GM18519 (cell line): ENCODE measurements around the gene SMYD3.
A peak's percentile ranks its signal among the peaks of the same experiment; 100 is the strongest.

Experiments
- ATAC-seq: cut with Tn5 transposase; IDR thresholded peaks from one replicate; pipeline ENCODE4 v1.9.1; 2021; ENCODE audit warnings: mild to moderate bottlenecking, moderate library complexity; ENCODE audit not compliant: unreplicated experiment, low FRiP score

SMYD3 gene

GRCh38 chr1:246128494-246129069 is 378.5 kb downstream of the SMYD3 start:
- peak; percentile 53 for ATAC-seq

DNA sequence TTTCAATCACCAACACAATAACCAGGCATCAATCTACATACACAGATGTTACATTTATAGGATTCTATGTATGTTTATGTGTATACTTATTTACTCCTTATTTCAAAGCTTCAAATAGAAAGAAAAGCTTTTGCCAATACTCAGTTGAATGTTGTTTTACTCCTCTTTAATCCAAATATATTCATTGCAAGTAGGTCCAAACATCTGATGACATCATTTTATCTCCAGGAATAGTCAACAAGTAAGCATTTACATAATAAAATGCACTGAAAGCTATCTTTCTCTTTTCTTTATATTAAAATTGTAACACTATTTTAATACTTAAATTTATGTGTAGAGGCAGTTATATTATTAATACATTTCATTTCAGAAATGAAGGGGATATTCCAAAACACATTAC is 380.5 kb downstream of the SMYD3 start:
- no peak for ATAC-seq

DNA sequence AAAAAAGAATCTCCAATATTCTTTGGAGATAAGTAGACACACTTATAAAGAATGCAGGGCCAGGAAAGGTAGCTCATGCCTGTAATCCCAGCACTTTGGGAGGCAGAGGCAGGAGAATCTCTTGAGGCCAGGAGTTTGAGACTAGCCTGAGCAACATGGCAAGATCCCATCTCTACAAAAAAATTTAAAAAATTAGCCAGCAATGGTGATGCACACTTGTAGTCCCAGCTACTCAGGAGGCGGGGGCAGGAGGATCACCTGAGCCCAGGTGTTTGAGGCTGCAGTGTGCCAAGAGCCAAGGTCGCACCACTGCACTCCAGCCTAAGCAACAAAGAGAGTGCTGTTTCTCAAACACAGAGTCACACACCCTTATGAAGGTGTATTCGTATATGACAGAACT is 385.0 kb downstream of the SMYD3 start:
- no peak for ATAC-seq

GRCh38 chr1:246121533-246121932 is 385.5 kb downstream of the SMYD3 start:
- ATAC-seq = no peak

DNA sequence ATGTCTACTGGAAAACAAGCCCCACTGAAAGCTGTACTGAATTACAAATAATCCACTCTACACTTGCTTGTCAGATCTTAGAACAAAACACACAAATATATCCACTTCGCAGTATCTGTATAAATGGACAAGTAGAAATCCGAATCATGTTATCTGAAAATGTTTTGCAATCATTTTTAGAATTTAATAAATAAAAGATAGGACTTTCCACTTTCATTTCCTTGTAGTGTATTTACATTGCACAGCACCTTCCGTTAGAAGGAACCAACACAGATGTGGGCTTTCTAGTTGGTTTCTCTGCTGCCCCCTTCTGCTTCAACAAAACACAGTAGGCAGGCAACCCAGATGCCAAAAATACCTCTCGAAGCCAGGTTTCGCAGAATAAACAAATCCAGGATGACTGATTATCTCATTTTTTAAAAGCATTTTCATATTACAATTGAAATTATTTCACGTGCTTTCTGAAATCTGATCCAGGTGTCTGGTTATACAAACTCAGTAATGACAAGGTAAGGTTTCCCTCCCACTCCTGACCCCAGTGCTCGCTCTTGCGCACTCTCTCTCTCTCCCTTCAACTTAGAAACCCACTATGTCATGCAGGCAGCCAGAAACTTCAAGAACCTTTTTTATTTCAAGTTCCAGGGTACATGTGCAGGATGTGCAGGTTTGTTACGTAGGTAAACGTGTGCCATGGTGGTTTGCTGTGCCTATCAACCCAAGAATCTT is 389.9 kb downstream of the SMYD3 start:
- ATAC-seq = peak; percentile 76

GRCh38 chr1:246114369-246114768 is 392.7 kb downstream of the SMYD3 start:
- no peak for ATAC-seq

GRCh38 chr1:246113555-246114095 is 393.5 kb downstream of the SMYD3 start:
- ATAC-seq = no peak

GRCh38 chr1:246111570-246111969 is 395.5 kb downstream of the SMYD3 start:
- no peak for ATAC-seq

GRCh38 chr1:246110343-246111219 is 396.5 kb downstream of the SMYD3 start:
- ATAC-seq = no peak

DNA sequence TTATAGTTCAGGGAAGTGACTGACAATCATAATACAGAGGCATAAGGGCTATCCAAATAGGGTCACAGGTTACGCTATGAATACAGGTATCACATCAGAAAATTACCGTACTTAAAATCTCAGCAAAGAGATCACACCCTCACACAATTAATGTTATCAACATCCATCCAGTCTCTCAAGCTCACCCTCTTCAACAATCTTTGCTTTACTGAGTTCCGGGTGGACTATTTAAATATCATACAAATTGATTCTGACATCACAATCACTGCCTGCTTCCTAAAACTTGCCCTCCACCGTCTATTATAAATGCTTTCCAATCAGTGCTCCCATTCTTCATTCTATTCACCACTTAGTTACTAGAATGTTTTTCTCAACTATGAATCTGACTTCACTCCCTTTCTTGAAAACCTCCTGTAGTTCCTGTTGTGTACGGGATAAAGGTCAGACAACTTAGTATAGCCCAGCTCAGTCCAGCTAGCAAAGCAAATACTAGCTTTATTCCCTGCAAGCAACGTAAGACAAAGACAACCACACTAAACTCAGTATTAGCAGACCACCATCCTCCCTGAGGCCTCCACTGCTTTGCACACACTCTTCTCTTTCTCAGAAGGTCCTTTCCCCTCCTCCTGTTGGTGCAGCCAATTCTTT is 398.7 kb downstream of the SMYD3 start:
- ATAC-seq = no peak

GRCh38 chr1:246107516-246108277 is 399.4 kb downstream of the SMYD3 start:
- no peak for ATAC-seq

DNA sequence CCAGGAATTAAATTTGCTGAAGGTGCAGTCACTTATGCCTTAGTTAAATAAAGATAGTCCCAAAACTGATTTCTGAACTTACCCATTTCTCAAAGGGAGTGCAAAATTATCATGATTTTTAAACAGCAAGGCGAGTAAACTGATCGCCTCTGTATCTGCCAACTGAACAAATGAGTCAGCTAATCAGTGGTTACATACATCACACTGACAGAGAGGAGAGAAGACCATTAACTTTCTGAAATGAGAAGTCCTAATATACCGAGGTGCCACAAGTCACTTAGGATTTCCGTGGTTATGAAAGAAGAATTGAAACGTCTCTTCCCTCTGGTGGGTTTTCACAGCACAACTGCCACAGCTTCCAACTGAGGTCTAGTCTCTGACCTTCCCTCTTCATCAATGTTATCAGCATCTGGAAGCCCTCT is 400.7 kb downstream of the SMYD3 start:
- no peak for ATAC-seq

- no peak for ATAC-seq
These were observed 402.2 kb downstream of the SMYD3 start for GRCh38 chr1:246104927-246105326.

DNA sequence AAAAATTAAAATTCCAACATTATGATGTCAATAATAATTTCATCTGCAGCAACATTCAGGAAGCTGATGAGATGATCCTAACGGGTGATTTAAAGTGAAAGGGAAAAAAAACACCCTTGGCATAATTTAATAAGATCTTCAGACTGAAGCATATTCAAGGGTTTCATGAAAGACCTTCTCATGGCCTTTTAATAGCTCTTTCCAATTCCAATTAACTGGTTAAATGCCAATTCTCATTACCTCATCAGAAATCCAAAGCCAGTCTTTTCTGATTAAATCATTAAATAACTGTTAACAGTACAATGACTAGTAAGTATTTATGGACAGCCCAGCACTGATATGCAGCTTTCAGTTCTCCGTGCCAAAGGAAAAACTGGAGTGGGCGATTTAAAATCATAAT is 407.5 kb downstream of the SMYD3 start:
- ATAC-seq = no peak

DNA sequence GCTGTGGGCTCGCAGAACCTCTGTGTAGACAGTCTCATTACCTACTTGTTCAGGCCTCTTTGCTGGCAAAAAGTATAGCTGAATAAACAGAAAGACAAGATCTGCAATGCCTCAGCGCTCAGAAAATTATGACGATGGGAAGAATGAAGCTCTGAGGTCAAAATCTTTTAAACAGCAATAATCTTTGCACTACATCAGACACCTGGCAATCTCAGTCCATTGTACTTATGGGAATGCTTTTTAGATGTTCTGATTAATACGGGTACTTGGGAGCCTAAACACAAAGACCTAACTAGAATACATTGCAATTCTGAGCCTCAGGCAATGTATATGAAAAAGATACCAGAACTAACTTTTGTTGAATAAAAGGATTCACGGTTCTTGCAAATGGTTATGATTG is 410.7 kb downstream of the SMYD3 start:
- no peak for ATAC-seq

DNA sequence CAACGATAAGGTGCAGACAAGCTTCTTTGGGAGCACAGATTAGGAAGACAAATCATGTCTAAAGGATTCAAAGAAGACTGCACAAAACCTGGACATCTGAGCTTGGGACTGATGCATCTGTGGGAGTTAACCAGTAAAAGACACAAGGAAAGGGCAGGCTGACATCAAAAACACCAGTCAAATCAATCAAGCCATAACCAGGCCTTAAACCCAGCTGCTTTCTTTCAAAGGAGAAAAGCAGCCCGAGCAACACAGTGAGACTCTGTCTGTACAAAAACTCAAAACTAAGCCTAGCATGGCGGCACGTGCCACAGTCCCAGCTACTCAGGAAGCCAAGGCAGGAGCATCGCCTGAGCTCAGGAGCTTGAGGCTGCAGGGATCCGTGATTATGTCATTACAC is 411.6 kb downstream of the SMYD3 start:
- no peak for ATAC-seq

DNA sequence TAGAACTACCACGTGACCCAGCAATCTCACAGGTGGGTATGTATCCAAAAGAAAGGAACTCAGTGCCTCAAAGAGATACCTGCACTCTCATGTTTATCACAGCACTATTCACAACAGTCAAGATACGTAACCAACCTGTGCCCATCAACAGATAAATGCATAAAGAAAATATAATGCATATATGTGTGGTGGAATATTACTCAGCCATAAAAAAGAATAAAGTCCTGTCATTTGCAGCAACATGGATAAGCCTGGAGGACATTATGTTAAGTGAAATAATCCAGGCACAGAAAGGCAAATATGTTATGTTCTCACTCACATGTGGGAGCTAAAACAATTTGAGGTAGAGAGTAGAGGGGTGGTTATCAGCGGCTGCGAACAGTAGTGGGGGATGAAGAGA is 413.8 kb downstream of the SMYD3 start:
- ATAC-seq = no peak

DNA sequence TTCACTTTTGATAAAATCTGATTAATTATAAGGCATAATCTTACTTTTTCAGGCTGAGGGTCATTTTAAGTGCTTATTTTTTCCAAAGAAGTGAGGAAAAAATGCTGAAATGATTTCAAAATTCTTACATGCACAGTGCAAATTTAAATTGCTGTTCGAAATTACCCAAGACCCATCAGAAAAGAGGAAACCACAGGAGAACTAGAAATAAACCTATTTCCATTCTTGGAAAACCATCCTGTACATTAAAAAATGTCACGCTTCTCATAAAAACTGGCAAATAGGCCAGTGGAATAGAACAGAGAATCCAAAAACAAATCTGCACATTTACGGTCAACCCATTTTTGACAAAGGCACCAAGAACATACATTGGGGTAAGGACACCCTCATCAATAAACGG is 414.9 kb downstream of the SMYD3 start:
- ATAC-seq = no peak

- no peak for ATAC-seq
These were observed 415.6 kb downstream of the SMYD3 start for GRCh38 chr1:246091477-246091876.

- no peak for ATAC-seq
These were observed 420.9 kb downstream of the SMYD3 start for GRCh38 chr1:246086191-246086590.
